Measurements from ENCODE around the gene KANK2. TPM values are rescaled to one million over a fixed set of nuclear protein-coding genes. Genes with fewer than 3 reads are reported as not detected.

The KANK2 gene
- total and polyA plus RNA-seq, 2 of the 4 experiments (the other 2 are of a cell fraction): 104 to 176 TPM

- H2AFZ ChIP-seq (replicated peaks; ENCODE audit: low read length, poor library complexity): no peak overlapping the region
- DNase-seq: no peak
- 98% methylated on average over 10 of the region's 15 CpGs; no CpG with 5 or more reads in 1 of the 2 experiments for WGBS, 2 experiments (ENCODE audit: extremely low coverage in 2 of 2, insufficient read length in 1 of 2)
Measured at GRCh38 chr19:11127905-11128304, 69.4 kb downstream of the KANK2 start.

More at GRCh38 chr19:11127905-11128304, 69.4 kb downstream of the KANK2 start:
- no peak for ATAC-seq (ENCODE audit: low read depth)
- intact Hi-C loops (cut with micrococcal nuclease) (no loop called here), dilution Hi-C loops (cut with HindIII; ENCODE audit: low sequenced_read_pairs, unreplicated experiment) (no loop called here), in situ Hi-C loops (cut with MboI; ENCODE audit: low sequenced_read_pairs) (loop anchor here (5.0 kb wide), 1 partner anchor 91 kb away; no protein-coding TSS in a partner anchor)
- H3K27me3 ChIP-seq (ENCODE audit: control insufficient read depth, insufficient read depth, low read length): no peaks in the 10 kb centered on the region
- H3K9ac ChIP-seq (ENCODE audit: low read depth, low read length): no peak overlapping the region
- no peak overlapping the region for H4K91ac ChIP-seq (ENCODE audit: insufficient read depth, low read depth, low read length)
- H2BK15ac ChIP-seq (ENCODE audit: low read depth, low read length): no peak overlapping the region
- no peaks in the 10 kb centered on the region for H3K9me3 ChIP-seq (ENCODE audit: control insufficient read depth, insufficient read depth, low read length)
- H3K4me2 ChIP-seq (ENCODE audit: low read depth, low read length): no peak overlapping the region
- peaks cover 23% of the 10 kb centered on the region for H4K20me1 ChIP-seq (ENCODE audit: insufficient read depth, low read length)
- no peak overlapping the region for H3K4ac ChIP-seq (ENCODE audit: low read depth, low read length)
- H3K79me1 ChIP-seq (ENCODE audit: low read depth in 1 of 2, low read length in 2 of 2): peaks cover 4 to 48% of the 10 kb centered on the region in 2 experiments; a peak in 3 of 4 replicates
- peaks cover 2% of the 10 kb centered on the region; the same call in 1 of the 2 replicates for H3K4me1 ChIP-seq (ENCODE audit: control insufficient read depth, insufficient read depth, low read length)
- POLR2A ChIA-PET (ENCODE audit: unreplicated experiment): interaction anchor here (0.6 kb wide), 1 partner anchor 83 kb away, joined by 6 read pairs; no protein-coding TSS in a partner anchor
- TF ChIP-seq MAFK (IDR thresholded peaks at IDR 0.05; ENCODE audit: low read depth, low read length) (no peak), NFE2L2 (IDR thresholded peaks at IDR 0.05; ENCODE audit: low read depth, low read length) (no peak), RFX5 (IDR thresholded peaks at IDR 0.05; ENCODE audit: low read depth, low read length) (no peak), USF2 (IDR thresholded peaks at IDR 0.05; ENCODE audit: low read depth, low read length) (no peak), ELK1 (IDR thresholded peaks at IDR 0.05; ENCODE audit: borderline replicate concordance, low read depth, low read length) (no peak), MXI1 (IDR thresholded peaks at IDR 0.05; ENCODE audit: borderline replicate concordance, low read depth, low read length) (no peak), POLR2A (IDR thresholded peaks at IDR 0.05; ENCODE audit: low read depth, low read length) (no peak), RAD21 (IDR thresholded peaks at IDR 0.05; ENCODE audit: low read length) (no peak), FOS (IDR thresholded peaks at IDR 0.05; ENCODE audit: low read depth, low read length) (no peak)
- H3K4me3 ChIP-seq (ENCODE audit: insufficient read depth, low read depth, low read length): no peak overlapping the region
- H3K23ac ChIP-seq (ENCODE audit: low read depth, low read length): no peak overlapping the region
- peak overlapping the region; percentile 14 for H2BK5ac ChIP-seq (ENCODE audit: low read depth, low read length, poor library complexity, severe bottlenecking)
- H3K18ac ChIP-seq (ENCODE audit: low read depth, low read length): no peak overlapping the region
- peaks cover 65% of the 10 kb centered on the region for H3K36me3 ChIP-seq (ENCODE audit: control insufficient read depth, insufficient read depth, low read length)
- no TSS peak for BruUV-seq (replicated peaks)
- H2BK20ac ChIP-seq (ENCODE audit: low read depth, low read length): no peak overlapping the region
- H4K5ac ChIP-seq (ENCODE audit: low read depth, low read length): no peak overlapping the region
- no peak overlapping the region for H3K27ac ChIP-seq (ENCODE audit: insufficient read depth, low read length)
- H3K14ac ChIP-seq (replicated peaks; ENCODE audit: low read depth, low read length): no peak overlapping the region
- H4K8ac ChIP-seq (ENCODE audit: low read depth in 2 of 2, low read length in 2 of 2): no peak overlapping the region
- H2BK120ac ChIP-seq (ENCODE audit: low read depth, low read length): no peak overlapping the region
- peak overlapping the region; percentile 55 for H2AK9ac ChIP-seq (replicated peaks; ENCODE audit: low read depth, low read length, poor library complexity)
- no peak overlapping the region for H3K56ac ChIP-seq (ENCODE audit: extremely low read depth, insufficient read depth, low read length)
- H2AK5ac ChIP-seq (ENCODE audit: low read depth, low read length): no peak overlapping the region
- CTCF ChIA-PET: no interaction called here
- H3K9me1 ChIP-seq (ENCODE audit: insufficient read depth, low read length): no peaks in the 10 kb centered on the region

Measured in IMR-90 (cell line).